ENCODE results near the gene SIRT7.

- no peak for TF ChIP-seq CTCF (IDR thresholded peaks at IDR 0.05)
- TF ChIP-seq POLR2A (IDR thresholded peaks at IDR 0.05): no peak
Observed at GRCh38 chr17:81952792-81953228, 34.8 kb upstream of the SIRT7 start.
